GM23338 (cell line): ENCODE results near the gene HSPBP1. TPM values are rescaled to one million over a fixed set of nuclear protein-coding genes. Genes with fewer than 3 reads are reported as not detected.

ENCODE experiments used
- ATAC-seq: fragments of 200-7000 bp; cut with Tn5 transposase; 3 replicates; pipeline ENCODE4 v1.9.1; 2020
- DNase-seq: peaks from one replicate; pipeline ENCODE4 v3.0.0-alpha.2; 2015; ENCODE audit warnings: low spot score
- H2AFZ ChIP-seq: fragments of 200-600 bp; sonication (generic); 2 replicates; pipeline ENCODE4 v1.8.0; 2016; ENCODE audit warnings: antibody characterized with exemption, mild to moderate bottlenecking, moderate library complexity
- H3F3A ChIP-seq: fragments of 200-600 bp; sonication (generic); replicated peaks from 2 replicates; pipeline ENCODE4 v1.8.0; 2017; ENCODE audit warnings: antibody characterized with exemption, mixed run types, low read depth
- H3K27ac ChIP-seq: fragments of 200-600 bp; sonication (generic); 2 replicates; pipeline ENCODE4 v1.6.1; 2016; ENCODE audit warnings: low read depth
- H3K27me3 ChIP-seq: fragments of 200-600 bp; sonication (generic); 2 replicates; pipeline ENCODE4 v1.8.0; 2016; ENCODE audit warnings: mild to moderate bottlenecking, mixed run types, moderate library complexity; ENCODE audit not compliant: insufficient read depth
- H3K36me3 ChIP-seq: fragments of 200-600 bp; sonication (generic); 2 replicates; pipeline ENCODE4 v1.8.0; 2016; ENCODE audit warnings: mild to moderate bottlenecking; ENCODE audit not compliant: insufficient read depth
- H3K4me1 ChIP-seq: fragments of 200-600 bp; sonication (generic); 2 replicates; pipeline ENCODE4 v1.8.0; 2016; ENCODE audit warnings: mild to moderate bottlenecking, moderate library complexity; ENCODE audit not compliant: insufficient read depth
- H3K4me2 ChIP-seq: fragments of 200-600 bp; sonication (generic); 2 replicates; pipeline ENCODE4 v1.7.1; 2017; ENCODE audit warnings: mixed run types
- H3K4me3 ChIP-seq: fragments of 200-600 bp; sonication (generic); 2 replicates; pipeline ENCODE4 v1.6.1; 2016; ENCODE audit warnings: mixed run types
- H3K79me2 ChIP-seq: fragments of 200-600 bp; sonication (generic); replicated peaks from 2 replicates; pipeline ENCODE4 v1.8.0; 2017; ENCODE audit warnings: mild to moderate bottlenecking; ENCODE audit not compliant: insufficient read depth
- H3K9me2 ChIP-seq: fragments of 200-600 bp; sonication (generic); 2 replicates; pipeline ENCODE4 v1.8.0; 2017; ENCODE audit not compliant: insufficient read depth
- H4K20me1 ChIP-seq: fragments of 200-600 bp; sonication (generic); replicated peaks from 2 replicates; pipeline ENCODE4 v1.8.0; 2017; ENCODE audit warnings: mild to moderate bottlenecking; ENCODE audit not compliant: insufficient read depth
- H3K27ac Mint-ChIP-seq: 2 replicates; pipeline ENCODE4 v1.8.0; 2020; ENCODE audit warnings: inconsistent platforms, mild to moderate bottlenecking, moderate library complexity, mixed read lengths
- H3K27me3 Mint-ChIP-seq: 3 replicates; pipeline ENCODE4 v1.8.0; 2022; ENCODE audit warnings: low read depth, mild to moderate bottlenecking, moderate library complexity, mixed read lengths, inconsistent platforms; ENCODE audit not compliant: insufficient read depth, poor library complexity
- H3K36me3 Mint-ChIP-seq: 3 replicates; pipeline ENCODE4 v1.8.0; 2021; ENCODE audit warnings: low read depth, mild to moderate bottlenecking, inconsistent platforms, moderate library complexity, mixed read lengths
- H3K4me1 Mint-ChIP-seq: 3 replicates; pipeline ENCODE4 v1.8.0; 2020; ENCODE audit warnings: mild to moderate bottlenecking, inconsistent platforms, mixed read lengths
- H3K4me3 Mint-ChIP-seq: 3 replicates; pipeline ENCODE4 v1.8.0; 2021; ENCODE audit warnings: moderate library complexity, mild to moderate bottlenecking, inconsistent platforms, mixed read lengths
- H3K9me3 Mint-ChIP-seq: 3 replicates; pipeline ENCODE4 v1.8.0; 2020; ENCODE audit warnings: moderate library complexity, mild to moderate bottlenecking, inconsistent platforms, mixed read lengths
- EZH2 ChIP-seq: fragments of 200-600 bp; sonication (generic); IDR thresholded peaks from one replicate; pipeline ENCODE4 v1.8.0; 2017; ENCODE audit warnings: antibody characterized with exemption, mild to moderate bottlenecking, low read depth; ENCODE audit not compliant: unreplicated experiment
- EZH2phosphoT487 ChIP-seq: fragments of 200-600 bp; sonication (generic); IDR thresholded peaks from one replicate; pipeline ENCODE4 v1.8.1; 2018; ENCODE audit warnings: antibody characterized with exemption; ENCODE audit not compliant: unreplicated experiment
- JUNB ChIP-seq: IDR thresholded peaks from one replicate; pipeline ENCODE4 v1.6.1; 2016; ENCODE audit warnings: antibody characterized with exemption; ENCODE audit not compliant: unreplicated experiment
- POLR2AphosphoS5 ChIP-seq: IDR thresholded peaks from 2 replicates; pipeline ENCODE4 v1.6.1; 2016; ENCODE audit warnings: antibody characterized with exemption, low read depth
- ZNF114 ChIP-seq: fragments of 250-450 bp; sonication (Bioruptor Pico); IDR thresholded peaks from 2 replicates; pipeline ENCODE4 v1.5.0; 2020; ENCODE audit warnings: mild to moderate bottlenecking, moderate library complexity
- ZNF331 ChIP-seq: fragments of 250-450 bp; sonication (Bioruptor Pico); IDR thresholded peaks from 2 replicates; pipeline ENCODE4 v1.5.0; 2020; ENCODE audit warnings: low read depth, mild to moderate bottlenecking, moderate library complexity
- polyA plus RNA-seq: library from polyadenylated mRNA; unstranded; fragments of >200 nt; fragmentation: Nextera tagmentation; extraction: Ambion mirVana; gene quantifications from 2 replicates; pipeline ENCODE4 v1.2.1, GENCODE V29; 2016
- total RNA-seq: library from RNA; depleted of rRNA; stranded (reverse); fragments of >200 nt; shearing (Covaris generic); gene quantifications from 2 replicates; pipeline ENCODE4 v1.2.3, GENCODE V29; 2014
- TF ChIP-seq, protein P1 (sequence below): IDR thresholded peaks from 2 replicates; pipeline ENCODE4 v1.6.1; 2016; ENCODE audit warnings: antibody characterized with exemption

HSPBP1 gene
- total and polyA plus RNA-seq, 2 experiments from 2014 or later, result 83.6 to 91.1 TPM

DNA sequence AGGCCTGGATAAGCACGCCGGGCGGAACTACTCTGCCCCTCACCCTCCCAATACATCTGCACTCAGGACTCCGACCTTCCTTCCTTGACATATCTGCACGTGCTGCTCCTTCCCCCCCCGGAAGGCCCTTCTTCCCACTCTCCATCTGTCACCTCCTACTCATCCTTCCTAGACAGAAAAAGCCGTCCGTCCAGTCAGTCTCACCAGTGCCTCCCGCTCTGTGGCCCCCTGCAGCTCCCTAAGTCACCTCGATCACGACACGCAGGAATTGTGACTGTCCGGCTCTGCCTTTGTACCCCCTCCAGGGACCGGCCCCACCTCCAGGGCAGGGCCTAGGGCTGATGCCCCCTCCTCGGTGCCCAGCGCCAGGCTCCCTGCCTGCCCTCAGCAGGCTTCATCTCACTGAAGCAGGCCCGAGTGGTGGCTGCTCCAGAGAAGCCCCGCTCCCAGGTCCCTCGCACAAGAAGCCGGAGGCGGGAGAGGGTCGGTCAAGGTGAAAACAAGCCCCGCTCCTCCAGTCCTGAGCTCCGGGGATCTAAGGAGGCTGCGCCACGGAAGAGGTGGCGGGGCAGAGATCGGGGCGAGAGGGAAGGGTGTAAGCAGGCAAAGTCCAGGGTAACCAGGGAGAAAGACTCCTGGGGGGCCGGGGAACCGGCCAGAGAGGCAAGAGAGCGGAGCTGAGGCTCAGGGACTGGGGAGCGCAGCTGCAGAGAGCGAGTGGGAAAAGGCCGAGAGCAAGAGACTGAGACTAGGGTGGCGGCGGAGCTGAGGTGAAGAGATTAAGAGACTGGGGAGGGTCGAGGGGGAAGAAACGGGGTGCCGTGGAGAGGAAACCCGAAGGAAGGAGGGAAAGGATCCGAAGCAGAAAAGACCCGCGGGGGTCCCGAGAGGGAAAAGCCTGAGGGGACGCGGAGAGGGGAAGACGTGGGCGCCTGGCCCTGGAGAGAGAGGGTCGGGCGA, 22.2 kb downstream of the HSPBP1 start:
- Mint-ChIP-seq H3K4me3 (peak overlapping the region; percentile 98), H3K27me3 (peaks cover 17% of the 10 kb centered on the region), H3K9me3 (no peaks in the 10 kb centered on the region; the same call in 2 of the 3 replicates), H3K27ac (peak overlapping the region; percentile 92), H3K36me3 (peaks cover 4% of the 10 kb centered on the region; the same call in 2 of the 3 replicates), H3K4me1 (peaks cover 58% of the 10 kb centered on the region)
- H3K4me1 ChIP-seq, result peaks cover 30% of the 10 kb centered on the region
- 0 out of 2 replicates have a peak, but pooled peaks cover 4% of the 10 kb centered on the region for H3K9me2 ChIP-seq
- peak overlapping the region; percentile 90 for H3K4me3 ChIP-seq
- no peak for TF ChIP-seq JUNB
- no peak for TF ChIP-seq EZH2phosphoT487
- TF ChIP-seq, protein P1, sequence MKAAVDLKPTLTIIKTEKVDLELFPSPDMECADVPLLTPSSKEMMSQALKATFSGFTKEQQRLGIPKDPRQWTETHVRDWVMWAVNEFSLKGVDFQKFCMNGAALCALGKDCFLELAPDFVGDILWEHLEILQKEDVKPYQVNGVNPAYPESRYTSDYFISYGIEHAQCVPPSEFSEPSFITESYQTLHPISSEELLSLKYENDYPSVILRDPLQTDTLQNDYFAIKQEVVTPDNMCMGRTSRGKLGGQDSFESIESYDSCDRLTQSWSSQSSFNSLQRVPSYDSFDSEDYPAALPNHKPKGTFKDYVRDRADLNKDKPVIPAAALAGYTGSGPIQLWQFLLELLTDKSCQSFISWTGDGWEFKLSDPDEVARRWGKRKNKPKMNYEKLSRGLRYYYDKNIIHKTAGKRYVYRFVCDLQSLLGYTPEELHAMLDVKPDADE, result no peak
- TF ChIP-seq ZNF331 (CRISPR knock-in tag), result no peak
- TF ChIP-seq ZNF114 (CRISPR knock-in tag), result no peak
- peaks cover 51% of the 10 kb centered on the region for H4K20me1 ChIP-seq
- peak overlapping the region; percentile 98 for H3K4me2 ChIP-seq
- ATAC-seq (no peak), DNase-seq (peak; percentile 46)
- no peaks in the 10 kb centered on the region for H3K27me3 ChIP-seq
- no peak overlapping the region for H2AFZ ChIP-seq
- peaks cover 54% of the 10 kb centered on the region for H3K79me2 ChIP-seq
- H3K27ac ChIP-seq, result no peak overlapping the region
- peaks cover 21% of the 10 kb centered on the region for H3F3A ChIP-seq
- no peaks in the 10 kb centered on the region for H3K36me3 ChIP-seq

DNA sequence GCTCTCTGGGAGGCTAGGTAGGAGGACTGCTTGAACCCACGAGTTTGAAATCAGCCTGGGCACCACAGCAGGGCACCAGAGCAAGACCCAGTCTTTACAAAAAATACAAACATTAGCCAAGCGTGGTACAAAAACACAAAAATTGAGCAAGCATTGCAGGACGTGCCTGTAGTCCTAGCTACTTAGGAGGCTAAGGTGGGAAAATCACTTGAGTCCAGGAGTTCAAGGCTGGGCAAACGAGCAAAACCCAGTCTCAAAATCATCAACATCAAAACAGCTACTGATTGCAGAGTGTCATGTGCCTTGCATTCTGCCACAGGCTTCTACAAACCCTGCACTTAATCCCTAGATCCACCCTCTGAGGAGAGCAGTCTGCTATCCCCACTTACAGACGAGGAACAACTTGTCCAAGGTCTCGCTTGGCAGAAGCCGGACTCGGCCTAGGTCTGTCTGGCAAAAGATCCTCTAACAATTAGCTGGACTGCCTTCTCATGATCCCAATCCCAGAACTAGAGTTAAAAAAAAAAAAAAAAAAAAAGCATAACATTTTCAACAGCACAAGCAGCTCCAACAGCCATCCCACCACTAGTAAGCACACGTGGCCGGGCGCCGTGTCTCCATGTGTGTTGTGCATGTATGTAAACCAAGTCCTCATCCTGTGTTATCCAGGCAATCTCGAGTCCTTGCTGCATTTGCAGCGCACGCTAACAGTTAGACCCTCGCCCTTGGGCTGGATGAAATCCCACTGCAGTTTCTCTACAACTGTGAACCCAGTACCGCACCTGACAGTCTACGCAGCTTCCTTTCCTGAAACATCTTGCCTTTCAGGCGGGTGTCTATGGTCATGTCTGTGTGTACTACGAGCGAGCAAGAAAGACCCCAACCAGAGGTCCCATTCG, 23.1 kb downstream of the HSPBP1 start:
- Histone ChIP-seq H3K36me3 (no peaks in the 10 kb centered on the region), H4K20me1 (peaks cover 51% of the 10 kb centered on the region), H3K4me3 (peak overlapping the region; percentile 90), H3K27ac (no peak overlapping the region; the same call in 1 of the 2 replicates), H3K9me2 (no peaks in the 10 kb centered on the region), H2AFZ (no peak overlapping the region), H3K4me2 (peak overlapping the region; percentile 98), H3K79me2 (peaks cover 64% of the 10 kb centered on the region), H3K27me3 (no peaks in the 10 kb centered on the region), H3K4me1 (peaks cover 30% of the 10 kb centered on the region), H3F3A (peaks cover 21% of the 10 kb centered on the region)
- no peak for ATAC-seq
- no peak for TF ChIP-seq EZH2
- no peak for TF ChIP-seq POLR2AphosphoS5
- TF ChIP-seq JUNB, result no peak
- TF ChIP-seq ZNF331 (CRISPR knock-in tag), result no peak
- Mint-ChIP-seq H3K4me3 (peak overlapping the region; percentile 98), H3K27ac (no peak overlapping the region), H3K27me3 (peaks cover 19% of the 10 kb centered on the region), H3K36me3 (no peaks in the 10 kb centered on the region; the same call in 2 of the 3 replicates), H3K9me3 (no peaks in the 10 kb centered on the region), H3K4me1 (peaks cover 56% of the 10 kb centered on the region)
- no peak for DNase-seq
